Limb (tissue), 2 donors: Measurements from ENCODE around the gene TGM1.
"Not testable (repeated sequence)": the region's sequence is repeated elsewhere in the genome, so short reads cannot be mapped to it uniquely, and the experiment has no call there.

Experiments used
- DNase-seq, 2 donors: peaks; one replicate each; pipeline ENCODE4 v3.0.0-alpha.2; 2016; ENCODE audit errors: extremely low spot score in 2 of 2

TGM1 gene

DNA sequence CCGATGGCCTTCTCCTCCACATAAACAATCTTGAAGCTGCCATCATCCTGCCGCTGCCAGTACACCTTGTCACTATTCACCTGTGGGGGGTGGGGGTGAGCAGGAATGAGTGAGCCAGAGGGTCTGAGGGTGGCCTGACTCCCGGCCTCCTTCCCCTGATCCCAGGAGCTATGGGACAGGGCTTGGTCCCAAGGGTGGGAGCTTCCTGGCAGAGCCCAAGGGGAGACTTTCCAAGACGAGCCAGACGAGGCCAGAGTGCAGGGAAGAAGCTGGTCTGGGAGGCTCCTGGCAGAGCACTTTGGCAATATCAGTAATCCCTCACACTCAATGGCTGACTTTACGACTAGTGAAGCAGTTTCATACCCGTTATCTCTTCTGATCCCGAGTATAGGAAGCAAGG is 7.5 kb downstream of the TGM1 start:
- no peak for DNase-seq

DNA sequence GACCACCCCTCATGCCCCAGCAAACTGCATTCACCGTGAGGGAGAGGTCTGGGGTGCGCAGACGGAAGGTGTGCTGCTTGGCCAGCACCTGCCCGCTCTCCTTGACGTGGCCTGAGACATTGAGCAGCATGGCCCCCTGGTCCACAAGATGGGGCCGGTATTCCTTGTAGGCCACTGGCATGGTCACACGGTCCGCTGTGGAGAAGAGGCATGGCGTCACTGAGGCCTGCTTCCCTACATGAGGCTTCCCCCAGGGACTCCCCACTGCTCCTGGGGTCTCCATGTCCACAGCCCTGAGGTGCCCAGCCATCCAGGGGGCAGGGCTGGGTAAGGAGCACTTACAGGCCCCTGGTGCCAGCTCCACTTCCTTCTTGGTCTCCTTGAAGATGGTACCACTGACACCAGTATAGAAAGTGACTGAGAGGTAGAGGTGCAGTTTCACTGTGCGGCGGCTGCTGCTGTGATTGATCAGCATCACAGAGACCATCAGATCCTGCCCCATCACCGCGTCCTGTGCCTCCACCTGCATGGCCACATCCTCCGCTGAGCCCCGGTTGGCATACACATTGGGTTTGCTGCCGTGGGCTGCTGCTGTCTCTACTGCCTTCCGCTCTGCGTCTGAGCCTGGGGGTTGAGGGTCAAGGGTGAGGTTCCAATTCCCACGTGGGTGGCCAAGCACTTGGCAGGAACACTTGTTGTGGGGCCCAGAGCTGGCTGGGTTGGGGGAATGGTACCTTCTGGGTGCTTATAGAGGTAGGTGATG is 8.2 kb downstream of the TGM1 start:
- DNase-seq: no peak

DNA sequence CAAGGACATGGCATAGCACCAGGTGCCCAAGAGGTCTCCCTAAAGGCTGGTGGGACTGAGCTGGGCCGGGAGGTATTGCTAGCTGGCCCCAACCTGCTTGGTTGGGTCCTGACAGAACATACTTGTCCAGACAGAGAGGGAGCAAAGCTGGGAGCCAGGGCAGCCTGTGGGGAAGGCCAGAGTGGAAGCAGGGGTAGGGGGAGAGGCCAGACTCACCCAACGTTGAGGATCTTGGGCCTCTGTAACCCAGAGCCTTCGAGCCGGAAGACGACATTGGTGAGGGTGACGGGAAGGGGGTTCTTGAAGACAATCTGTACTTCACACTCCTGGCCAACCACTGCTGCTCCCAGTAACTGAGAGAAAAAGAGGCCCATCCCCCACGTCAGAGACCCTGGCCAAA is 9.0 kb downstream of the TGM1 start:
- DNase-seq: no peak

DNA sequence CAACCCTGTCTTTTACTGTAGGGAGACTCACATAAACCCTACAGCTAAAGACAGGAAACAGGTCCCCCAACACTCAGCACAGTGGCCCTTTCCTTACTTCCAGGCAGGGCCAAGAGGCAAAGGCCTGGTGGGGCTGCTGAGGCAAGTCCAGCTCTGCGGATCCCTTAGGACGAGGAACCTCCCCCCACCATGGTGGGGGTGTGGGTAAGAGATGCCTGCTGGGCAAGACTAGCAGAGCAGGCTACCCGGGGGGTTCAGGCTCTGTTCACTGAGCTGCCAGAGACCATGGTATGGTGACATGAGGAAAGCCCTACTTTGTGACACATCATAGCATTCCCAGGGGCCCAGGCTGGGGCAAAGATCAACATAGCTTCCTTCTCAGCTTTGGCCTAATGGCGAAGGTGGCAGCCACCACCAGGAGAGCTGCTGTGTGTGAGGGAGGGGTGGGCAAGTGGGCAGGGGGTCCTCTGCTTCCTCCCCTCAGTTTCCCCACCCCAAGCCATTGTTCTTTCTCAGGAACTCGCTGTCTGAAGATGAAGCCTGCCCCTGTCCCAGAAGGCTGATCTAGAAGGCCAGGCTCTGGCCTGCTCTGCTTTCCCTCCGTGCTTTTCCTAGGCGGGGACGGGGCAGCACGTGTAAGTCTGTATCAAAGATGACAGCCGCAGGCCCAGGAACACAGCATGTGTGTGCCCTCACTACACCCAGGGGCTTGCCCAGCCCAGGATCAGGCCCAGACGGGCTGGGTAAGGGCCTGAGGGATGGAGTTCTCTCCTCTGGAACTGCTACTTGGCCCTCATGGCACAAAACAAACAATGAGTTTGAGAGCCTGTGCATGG is 10.5 kb downstream of the TGM1 start:
- no peak for DNase-seq

DNA sequence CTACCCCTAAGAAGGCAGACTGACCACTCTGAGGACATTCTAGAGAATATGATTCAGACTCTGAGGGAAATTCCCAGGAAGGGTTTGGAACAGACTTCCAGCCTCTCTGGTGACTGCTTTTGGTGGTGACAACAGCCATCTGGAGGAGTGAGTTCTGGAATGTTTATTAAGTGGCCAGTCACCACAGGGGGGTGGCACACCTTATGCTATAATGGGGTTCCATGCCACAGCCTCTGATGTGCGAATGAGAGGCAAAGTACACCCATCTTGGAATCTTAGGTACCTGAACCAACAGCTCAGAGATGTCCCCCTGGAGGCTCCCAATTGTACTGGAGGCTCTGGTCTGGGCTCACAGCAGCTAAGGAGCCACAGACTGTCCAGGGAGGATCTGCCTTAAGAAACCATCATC is 11.1 kb downstream of the TGM1 start:
- DNase-seq: no peak

DNA sequence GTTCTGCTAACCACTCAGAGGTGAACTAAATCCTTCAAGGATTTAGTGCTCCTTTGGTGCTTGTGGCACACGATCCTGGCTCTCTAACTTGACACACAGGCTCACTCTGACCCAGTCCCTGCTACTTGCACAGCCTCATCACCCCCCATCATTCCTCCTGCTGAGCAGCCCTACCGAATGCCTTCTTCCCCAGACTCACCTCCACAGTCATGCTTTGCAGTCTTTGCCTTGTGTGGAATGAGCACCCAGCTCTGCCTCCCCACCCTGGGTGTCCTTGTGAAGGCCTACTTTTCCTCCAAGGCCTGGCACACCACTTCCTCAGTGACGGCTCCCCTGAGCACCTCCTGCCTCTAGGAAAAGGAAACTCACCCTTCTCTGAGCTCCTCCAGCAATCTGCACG is 12.6 kb downstream of the TGM1 start:
- no peak for DNase-seq

DNA sequence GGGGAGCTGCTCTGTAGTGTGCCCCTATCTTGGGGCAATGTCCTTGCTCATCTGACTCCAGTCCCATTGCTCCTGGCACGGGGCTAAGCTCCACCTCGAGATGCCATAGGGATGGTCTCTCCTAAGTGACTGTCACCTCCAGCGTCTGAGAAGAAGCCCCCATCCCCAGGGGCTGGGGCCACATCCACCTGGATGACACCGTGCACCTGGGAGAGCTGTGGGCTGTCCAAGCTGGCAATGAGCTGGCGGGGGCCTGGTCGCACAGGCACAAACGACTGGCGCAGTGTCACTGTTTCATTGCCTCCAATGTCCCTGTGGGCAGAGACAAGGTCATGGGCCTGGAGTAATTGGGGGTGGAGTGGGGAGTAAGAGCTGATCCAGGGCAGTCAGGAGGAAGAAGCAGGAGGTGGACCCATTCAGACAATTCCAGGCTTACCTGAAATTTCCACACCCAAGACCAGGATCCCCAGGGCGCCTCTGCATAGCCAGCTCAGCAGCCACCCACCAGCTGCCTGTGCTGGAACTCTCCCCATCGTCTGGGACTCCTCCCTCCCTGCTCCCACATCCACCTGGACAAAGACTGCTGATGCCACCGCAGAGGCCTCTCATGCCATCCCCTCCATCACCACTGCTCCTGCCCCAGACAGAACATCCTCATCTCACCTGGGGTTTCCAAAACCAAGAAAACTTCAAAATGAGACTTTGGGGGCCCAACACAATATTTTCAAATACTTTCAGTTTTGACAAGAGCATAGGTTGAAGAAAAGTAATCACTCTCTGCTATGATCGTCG is 13.6 kb downstream of the TGM1 start:
- no peak for DNase-seq

DNA sequence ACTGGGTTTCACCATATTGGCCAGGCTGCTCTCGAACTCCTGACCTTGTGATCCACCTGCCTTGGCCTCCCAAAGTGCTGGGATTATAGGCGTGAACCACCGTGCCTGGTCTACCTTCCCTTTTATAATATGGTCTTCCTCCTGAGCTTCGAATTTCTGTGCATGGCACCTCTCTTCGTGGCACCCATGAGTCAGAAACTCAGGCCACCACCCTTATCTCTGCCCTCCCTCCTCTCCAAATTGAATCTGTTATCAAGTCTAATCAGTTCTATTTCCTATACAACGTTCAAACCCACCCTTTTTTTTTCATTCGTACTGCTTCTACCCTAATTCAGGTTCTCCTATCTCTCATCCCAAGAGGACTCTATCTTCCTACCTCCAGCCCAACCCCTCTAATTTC is 15.6 kb downstream of the TGM1 start:
- DNase-seq: no peak

DNA sequence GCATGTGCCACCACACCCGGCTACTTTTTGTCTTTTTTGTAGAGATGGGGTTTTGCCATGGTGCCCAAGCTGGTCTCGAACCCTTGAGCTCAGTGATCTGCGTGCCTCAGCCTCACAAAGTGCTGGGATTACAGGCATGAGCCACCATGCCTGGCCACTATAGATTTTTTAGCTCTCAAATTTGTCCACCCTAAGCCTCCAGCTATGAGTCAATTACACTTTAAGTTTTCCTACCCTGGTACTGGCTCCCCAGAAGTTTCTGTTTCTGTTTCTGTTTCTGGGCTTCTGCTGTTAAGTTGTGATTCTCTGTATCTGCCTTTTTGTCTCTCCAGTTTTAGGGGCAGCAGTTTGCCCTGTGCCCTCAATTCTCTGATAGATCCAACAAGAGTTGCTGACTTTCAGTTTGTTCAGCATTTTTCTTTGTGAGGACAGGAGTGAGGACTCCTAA is 16.2 kb downstream of the TGM1 start:
- DNase-seq: no peak

DNA sequence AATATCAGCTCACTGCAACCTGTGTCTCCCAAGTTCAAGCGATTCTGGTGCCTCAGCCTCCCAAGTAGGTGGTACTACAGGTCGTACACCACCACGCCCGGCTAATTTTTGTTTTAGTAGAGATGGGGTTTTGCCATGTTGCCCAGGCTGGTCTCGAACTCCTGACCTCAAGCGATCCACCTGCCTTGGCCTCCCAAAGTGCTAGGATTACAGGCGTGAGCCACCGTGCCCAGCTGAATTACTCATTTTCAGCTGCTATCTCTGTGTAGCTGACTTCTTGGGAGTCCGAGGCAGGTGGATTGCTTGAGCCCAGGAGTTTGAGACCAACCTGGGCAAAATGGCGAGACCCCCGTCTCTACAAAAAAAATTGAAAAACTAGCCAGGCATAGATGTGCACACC is 17.6 kb downstream of the TGM1 start:
- not testable (repeated sequence) for DNase-seq

DNA sequence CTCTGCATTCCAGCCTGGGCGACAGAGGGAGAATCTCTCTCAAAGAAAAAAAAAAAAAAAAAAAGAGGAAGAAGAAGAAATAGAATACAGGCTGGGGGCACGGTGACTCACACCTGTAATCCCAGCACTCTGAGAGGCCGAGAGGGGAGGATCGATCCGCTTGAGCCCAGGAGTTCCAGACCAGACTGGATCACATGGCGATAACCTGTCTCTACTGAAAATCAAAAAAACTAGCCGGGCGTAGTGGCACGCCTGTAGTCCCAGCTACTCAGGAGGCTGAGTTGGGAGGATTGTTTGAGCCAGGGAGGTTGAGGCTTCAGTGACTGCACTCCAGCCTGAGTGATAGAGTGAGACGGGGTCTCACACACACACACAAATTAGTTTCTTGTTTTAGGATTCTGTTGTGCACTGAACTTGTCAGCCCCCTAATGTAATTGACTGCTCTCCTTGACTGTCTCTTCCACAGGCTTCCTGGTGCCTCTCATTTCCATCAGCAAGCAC is 19.6 kb downstream of the TGM1 start:
- DNase-seq: no peak

DNA sequence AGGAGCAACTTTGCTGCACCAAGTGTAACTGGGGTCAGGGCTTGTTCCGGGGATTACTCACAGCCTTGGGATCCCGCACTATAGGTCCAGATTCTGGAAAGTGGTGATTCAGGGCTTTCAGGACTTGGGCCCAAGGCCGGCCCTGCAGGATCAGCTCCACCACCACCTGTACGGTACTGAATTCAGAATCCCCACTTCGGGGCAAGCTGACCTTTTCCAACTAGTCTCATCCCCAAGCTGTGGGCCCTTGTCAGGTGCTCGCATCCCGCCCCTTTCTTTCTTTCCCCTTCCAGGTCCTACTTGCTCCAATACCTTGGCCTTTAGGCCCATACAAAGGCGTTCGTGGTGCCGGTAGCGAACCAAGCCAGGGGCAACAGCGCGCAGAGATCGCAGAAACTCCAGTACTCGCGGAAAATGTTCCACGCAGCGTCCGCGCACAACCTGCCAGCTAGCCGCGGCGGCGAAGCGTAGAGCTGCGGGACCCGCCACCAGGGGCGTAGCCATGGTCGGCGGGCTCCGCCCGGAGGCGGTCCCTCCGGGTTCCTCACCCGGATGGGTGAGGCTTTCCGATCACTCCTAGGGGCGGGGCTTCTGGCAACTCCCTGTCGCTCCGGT is 21.0 kb downstream of the TGM1 start:
- DNase-seq: peak; percentile 95 to 96

DNA sequence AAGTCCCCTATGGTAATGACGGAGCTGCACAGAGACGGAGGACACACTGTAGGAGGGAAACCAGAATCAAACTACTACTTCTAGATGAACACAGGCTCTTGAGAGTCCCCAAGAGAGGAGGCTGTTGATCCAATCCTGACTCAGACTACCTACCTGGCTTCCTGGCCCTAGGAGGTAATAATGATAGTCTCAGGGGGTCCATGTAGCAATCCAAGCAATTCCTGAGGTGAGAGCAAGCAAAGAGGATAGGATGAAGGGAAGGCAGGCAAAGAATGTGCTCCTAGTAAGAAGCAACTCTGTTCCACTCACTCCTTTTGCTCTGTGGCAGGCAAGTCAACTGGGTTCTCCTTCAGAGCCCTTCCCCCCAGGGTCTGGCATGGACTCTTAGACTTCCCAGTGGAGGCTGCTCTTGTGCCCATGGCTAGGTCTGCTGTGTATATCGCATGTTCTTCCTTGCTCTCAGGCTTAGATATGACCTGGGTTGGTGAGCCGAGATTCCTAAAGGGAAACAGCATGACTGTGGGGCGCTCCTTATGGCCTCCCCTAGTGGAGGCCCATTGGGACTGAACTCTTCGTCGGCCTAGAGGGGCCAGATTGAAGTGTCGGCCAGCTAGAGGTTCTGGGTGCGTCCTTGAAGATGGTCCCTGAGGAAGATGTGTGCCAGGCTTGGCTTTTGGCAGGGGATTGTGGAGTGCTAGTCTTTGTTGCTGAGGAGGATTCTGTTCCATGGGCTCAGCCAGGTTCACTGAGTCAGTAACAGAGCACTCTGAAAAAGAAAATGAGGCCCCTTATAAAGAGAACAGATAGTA is 22.7 kb downstream of the TGM1 start:
- no peak for DNase-seq

DNA sequence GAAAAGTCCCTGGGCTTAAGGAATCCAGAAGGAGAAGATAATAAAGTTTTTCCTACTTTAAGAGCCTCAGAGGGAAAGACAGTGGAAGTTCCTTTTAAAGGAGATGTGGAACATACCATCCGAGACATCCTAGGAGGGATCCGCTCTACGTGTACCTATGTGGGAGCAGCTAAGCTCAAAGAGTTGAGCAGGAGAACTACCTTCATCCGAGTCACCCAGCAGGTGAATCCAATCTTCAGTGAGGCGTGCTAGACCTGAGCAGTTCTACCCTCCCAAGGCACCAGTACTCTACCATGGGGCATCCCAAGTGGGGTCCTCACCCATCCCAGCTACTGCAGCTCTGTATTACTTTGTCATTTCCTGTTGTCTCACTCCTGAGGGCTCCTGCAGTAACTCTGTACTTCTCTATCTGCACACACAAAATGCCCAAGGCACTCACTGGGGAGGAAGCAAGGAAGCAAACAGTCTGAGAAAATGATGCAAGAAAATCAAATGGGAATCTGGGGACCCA is 24.4 kb downstream of the TGM1 start:
- no peak for DNase-seq

DNA sequence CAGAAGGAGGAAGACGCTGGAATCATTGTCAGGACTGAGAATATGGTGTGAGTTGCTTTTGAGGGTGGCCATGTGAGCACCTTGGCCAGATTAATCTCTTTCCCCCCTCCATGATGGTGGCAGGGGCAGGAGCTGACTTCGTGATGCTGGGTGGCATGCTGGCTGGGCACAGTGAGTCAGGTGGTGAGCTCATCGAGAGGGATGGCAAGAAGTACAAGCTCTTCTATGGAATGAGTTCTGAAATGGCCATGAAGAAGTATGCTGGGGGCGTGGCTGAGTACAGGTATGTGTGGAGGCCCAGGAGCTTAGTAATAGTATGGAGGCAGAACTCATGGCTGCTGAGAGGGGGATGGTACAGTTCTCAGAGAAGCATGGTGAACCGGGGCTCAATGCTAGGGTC is 24.9 kb downstream of the TGM1 start:
- no peak for DNase-seq

DNA sequence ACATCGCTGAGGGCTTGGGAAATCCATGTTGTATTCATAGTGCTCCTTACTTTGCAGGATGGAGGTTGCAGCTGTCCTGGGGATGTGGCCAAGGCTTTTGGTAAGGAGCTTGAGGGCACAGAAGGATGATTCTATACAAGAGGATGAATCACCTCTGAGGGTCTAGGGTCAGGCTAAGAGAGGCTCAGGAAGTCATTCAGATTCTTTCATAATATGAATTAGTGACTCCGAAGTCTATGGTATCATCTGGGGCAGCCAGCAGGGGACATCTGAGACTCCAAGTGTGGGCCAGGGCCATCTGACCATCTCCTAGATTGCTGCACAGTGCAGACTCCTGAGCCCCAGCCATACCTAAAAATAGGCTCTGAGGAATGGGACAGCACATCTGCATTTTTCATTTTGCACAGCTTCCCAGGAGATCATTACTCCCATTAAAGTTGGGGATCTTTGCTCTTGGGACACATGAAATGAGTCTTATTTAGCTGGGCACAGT is 25.5 kb downstream of the TGM1 start:
- no peak for DNase-seq

DNA sequence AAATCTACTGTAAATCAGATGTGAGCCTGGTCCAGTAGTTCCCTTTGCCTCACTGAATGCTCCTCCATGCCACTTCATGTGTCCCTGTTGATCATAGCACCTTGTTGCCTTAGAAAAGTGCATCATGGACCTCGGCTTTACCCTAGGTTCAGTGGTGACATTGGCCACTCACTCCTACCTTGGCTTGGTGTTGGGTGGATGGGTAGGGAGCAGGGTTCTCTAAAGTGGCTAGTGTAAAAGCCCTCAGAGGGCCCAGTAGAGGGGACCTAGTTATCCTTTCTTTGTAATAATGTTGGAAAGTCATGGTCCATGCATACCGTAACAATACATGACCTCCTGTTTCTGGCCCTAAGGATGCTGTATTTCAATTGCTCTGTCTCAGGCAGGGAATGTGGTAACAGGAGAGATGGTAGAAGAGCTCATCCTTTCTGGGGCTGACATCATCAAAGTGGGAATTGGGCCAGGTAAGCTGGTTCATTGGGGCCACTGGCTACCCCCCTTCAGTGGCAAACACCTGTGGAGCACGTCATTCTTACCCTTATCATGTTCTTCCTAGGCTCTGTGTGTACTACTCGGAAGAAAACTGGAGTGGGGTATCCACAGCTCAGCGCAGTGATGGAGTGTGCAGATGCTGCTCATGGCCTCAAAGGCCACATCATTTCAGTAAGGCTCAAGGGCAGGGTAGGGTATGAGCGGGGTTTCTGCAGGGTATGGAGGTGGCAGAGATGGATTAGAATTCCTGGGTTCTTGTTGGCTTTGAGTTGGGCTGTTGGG is 26.1 kb downstream of the TGM1 start:
- DNase-seq: no peak

DNA sequence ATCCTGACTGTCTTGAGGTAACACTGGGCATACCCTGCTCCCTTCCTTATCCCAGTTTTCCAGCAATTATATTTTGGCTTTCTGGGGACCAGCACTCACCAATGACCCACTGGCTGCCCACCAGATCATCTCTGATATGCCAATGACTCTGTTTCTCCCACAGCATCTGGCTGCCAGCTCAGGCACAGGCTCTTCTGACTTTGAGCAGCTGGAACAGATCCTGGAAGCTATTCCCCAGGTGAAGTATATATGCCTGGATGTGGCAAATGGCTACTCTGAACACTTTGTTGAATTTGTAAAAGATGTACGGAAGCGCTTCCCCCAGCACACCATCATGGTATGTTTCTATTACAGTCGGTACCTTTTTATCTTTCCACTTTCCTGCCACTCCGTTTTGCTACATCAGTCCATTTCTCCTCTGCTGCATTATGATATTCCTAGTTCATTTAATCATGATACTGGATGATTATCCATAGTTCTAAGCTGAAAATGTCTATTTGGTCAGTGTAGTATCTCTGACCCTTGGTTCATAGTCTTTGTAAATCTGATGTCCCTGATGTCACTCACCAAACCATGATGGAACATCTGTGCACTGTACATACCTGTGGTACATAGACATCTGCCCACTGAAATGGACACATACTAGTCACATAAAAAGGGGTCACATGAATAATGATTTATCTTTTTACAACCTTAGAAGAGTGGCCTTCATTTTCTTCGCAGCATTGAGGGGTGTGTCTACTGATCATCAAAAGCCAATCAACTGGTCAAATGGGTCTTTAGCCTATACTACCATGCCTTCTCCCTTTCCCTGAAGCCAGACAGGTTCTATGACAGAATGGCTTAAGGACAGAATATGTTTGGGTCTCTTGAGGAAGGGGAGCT is 26.9 kb downstream of the TGM1 start:
- no peak for DNase-seq
